ENCODE measurements around the gene MAEA. TPM values are rescaled to one million over a fixed set of nuclear protein-coding genes. Genes with fewer than 3 reads are reported as not detected.

The MAEA gene
- total and polyA plus RNA-seq, 9 of the 15 experiments (the other 6 are each of a cell fraction or from before 2014, with no cell fraction given), result 2.1 to 86.5 (median 45.0) TPM

- TF ChIP-seq, protein P1, sequence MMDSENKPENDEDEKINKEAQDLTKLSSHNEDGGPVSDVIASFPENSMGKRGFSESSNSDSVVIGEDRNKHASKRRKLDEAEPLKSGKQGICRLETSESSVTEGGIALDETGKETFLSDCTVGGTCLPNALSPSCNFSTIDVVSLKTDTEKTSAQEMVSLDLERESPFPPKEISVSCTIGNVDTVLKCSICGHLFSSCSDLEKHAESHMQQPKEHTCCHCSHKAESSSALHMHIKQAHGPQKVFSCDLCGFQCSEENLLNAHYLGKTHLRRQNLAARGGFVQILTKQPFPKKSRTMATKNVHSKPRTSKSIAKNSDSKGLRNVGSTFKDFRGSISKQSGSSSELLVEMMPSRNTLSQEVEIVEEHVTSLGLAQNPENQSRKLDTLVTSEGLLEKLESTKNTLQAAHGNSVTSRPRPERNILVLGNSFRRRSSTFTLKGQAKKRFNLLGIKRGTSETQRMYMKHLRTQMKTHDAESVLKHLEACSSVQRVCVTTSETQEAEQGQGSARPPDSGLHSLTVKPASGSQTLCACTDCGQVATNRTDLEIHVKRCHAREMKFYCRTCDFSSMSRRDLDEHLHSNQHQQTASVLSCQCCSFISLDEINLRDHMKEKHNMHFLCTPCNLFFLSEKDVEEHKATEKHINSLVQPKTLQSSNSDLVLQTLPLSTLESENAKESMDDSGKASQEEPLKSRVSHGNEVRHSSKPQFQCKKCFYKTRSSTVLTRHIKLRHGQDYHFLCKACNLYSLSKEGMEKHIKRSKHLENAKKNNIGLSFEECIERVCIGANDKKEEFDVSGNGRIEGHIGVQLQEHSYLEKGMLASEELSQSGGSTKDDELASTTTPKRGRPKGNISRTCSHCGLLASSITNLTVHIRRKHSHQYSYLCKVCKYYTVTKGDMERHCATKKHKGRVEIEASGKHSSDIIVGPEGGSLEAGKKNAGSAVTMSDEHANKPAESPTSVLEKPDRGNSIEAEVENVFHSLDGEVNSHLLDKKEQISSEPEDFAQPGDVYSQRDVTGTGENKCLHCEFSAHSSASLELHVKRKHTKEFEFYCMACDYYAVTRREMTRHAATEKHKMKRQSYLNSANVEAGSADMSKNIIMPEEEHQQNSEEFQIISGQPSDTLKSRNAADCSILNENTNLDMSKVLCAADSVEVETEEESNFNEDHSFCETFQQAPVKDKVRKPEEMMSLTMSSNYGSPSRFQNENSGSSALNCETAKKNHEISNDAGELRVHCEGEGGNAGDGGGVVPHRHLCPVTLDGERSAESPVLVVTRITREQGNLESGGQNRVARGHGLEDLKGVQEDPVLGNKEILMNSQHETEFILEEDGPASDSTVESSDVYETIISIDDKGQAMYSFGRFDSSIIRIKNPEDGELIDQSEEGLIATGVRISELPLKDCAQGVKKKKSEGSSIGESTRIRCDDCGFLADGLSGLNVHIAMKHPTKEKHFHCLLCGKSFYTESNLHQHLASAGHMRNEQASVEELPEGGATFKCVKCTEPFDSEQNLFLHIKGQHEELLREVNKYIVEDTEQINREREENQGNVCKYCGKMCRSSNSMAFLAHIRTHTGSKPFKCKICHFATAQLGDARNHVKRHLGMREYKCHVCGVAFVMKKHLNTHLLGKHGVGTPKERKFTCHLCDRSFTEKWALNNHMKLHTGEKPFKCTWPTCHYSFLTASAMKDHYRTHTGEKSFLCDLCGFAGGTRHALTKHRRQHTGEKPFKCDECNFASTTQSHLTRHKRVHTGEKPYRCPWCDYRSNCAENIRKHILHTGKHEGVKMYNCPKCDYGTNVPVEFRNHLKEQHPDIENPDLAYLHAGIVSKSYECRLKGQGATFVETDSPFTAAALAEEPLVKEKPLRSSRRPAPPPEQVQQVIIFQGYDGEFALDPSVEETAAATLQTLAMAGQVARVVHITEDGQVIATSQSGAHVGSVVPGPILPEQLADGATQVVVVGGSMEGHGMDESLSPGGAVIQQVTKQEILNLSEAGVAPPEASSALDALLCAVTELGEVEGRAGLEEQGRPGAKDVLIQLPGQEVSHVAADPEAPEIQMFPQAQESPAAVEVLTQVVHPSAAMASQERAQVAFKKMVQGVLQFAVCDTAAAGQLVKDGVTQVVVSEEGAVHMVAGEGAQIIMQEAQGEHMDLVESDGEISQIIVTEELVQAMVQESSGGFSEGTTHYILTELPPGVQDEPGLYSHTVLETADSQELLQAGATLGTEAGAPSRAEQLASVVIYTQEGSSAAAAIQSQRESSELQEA (IDR thresholded peaks at IDR 0.05; ENCODE audit: low read depth), result no peak
- no peak for TF ChIP-seq ELK3 (CRISPR knock-in tag; IDR thresholded peaks at IDR 0.05)
- TF ChIP-seq RAD21 (CRISPR knock-in tag; conservative IDR thresholded peaks at IDR 0.05 in 1 of 2, IDR thresholded peaks at IDR 0.05 in 1 of 2), result no peak
- no peak for TF ChIP-seq ZNF175 (CRISPR knock-in tag; IDR thresholded peaks at IDR 0.05; ENCODE audit: low read depth)
- no peak for TF ChIP-seq PHB (CRISPR knock-in tag; IDR thresholded peaks at IDR 0.05)
- no peak for TF ChIP-seq REST (IDR thresholded peaks at IDR 0.05; ENCODE audit: borderline replicate concordance)
- no peak for TF ChIP-seq REST (CRISPR knock-in tag; IDR thresholded peaks at IDR 0.05; ENCODE audit: low read depth)
- TF ChIP-seq NFRKB (IDR thresholded peaks at IDR 0.05; ENCODE audit: low read depth), result no peak
- TF ChIP-seq FIP1L1 (IDR thresholded peaks at IDR 0.05; ENCODE audit: low read depth, low read length, poor library complexity, severe bottlenecking), result no peak
Observed at GRCh38 chr4:1373892-1374705, 84.4 kb downstream of the MAEA start (continued).
